ENCODE results near the gene FKBP11.
A peak's percentile ranks its signal among the peaks of the same experiment; 100 is the strongest.

Gene FKBP11

GRCh38 chr12:48925304-48926011 lies at the start of gene FKBP11:
Gene FKBP11, minus strand, starts transcription at chr12:48925492. Its CDS starts 64 bp downstream, at chr12:48925428.
- TF ChIP-seq CTCF (IDR thresholded peaks at IDR 0.05; ENCODE audit: low read depth, low read length) = no peak
- H3K4me3 ChIP-seq (ENCODE audit: low read depth, low read length) = peak within 1 kb of the TSS; percentile 94
- in situ Hi-C loops (cut with HindIII; ENCODE audit: low sequenced_read_pairs) = no loop called here
- peak; percentile 37 for DNase-seq (ENCODE audit: low read depth, low spot score)

GRCh38 chr12:48973941-48974673 lies 48.8 kb upstream of the FKBP11 start:
- peak; percentile 74 for TF ChIP-seq CTCF (IDR thresholded peaks at IDR 0.05; ENCODE audit: low read depth, low read length)
- in situ Hi-C loops (cut with HindIII; ENCODE audit: low sequenced_read_pairs) = no loop called here
- H3K4me3 ChIP-seq (ENCODE audit: low read depth, low read length) = no peak overlapping the region
- peak; percentile 42 for DNase-seq (ENCODE audit: low read depth, low spot score)

GRCh38 chr12:48973531-48973930 lies 48.2 kb upstream of the FKBP11 start:
- in situ Hi-C loops (cut with HindIII; ENCODE audit: low sequenced_read_pairs) = no loop called here
- DNase-seq (ENCODE audit: low read depth, low spot score) = no peak
- H3K4me3 ChIP-seq (ENCODE audit: low read depth, low read length) = no peak overlapping the region
- TF ChIP-seq CTCF (IDR thresholded peaks at IDR 0.05; ENCODE audit: low read depth, low read length) = no peak

GRCh38 chr12:48972952-48973483 lies 47.7 kb upstream of the FKBP11 start:
- in situ Hi-C loops (cut with HindIII; ENCODE audit: low sequenced_read_pairs) = no loop called here
- no peak for TF ChIP-seq CTCF (IDR thresholded peaks at IDR 0.05; ENCODE audit: low read depth, low read length)
- H3K4me3 ChIP-seq (ENCODE audit: low read depth, low read length) = no peak overlapping the region
- DNase-seq (ENCODE audit: low read depth, low spot score) = no peak

GRCh38 chr12:48972213-48972951 lies 47.1 kb upstream of the FKBP11 start:
- peak; percentile 13 for TF ChIP-seq CTCF (IDR thresholded peaks at IDR 0.05; ENCODE audit: low read depth, low read length)
- in situ Hi-C loops (cut with HindIII; ENCODE audit: low sequenced_read_pairs) = no loop called here
- H3K4me3 ChIP-seq (ENCODE audit: low read depth, low read length) = no peak overlapping the region
- DNase-seq (ENCODE audit: low read depth, low spot score) = no peak

GRCh38 chr12:48970702-48971334 lies 45.5 kb upstream of the FKBP11 start:
- DNase-seq (ENCODE audit: low read depth, low spot score) = no peak
- no peak overlapping the region for H3K4me3 ChIP-seq (ENCODE audit: low read depth, low read length)
- no peak for TF ChIP-seq CTCF (IDR thresholded peaks at IDR 0.05; ENCODE audit: low read depth, low read length)
- in situ Hi-C loops (cut with HindIII; ENCODE audit: low sequenced_read_pairs) = no loop called here
